GM12878 (cell line): ENCODE measurements around the gene SHISA6. TPM values are rescaled to one million over a fixed set of nuclear protein-coding genes. Genes with fewer than 3 reads are reported as not detected.

Experiments
- ATAC-seq: fragments of 200-7000 bp; cut with Tn5 transposase; 3 replicates; pipeline ENCODE4 v1.9.1; 2020; ENCODE audit warnings: mild to moderate bottlenecking, moderate library complexity
- BruUV-seq: library from RNA; stranded (reverse); fragments of 400-500 nt; replicated peaks from 2 replicates; lab custom pipeline; 2021; lab: Mats Ljungman, UMichigan
- CTCF ChIA-PET: fragments of 300-600 bp; sonication (Branson Sonifier 250); formaldehyde crosslinking; extraction: SDS; loops from one replicate; lab custom pipeline; 2021; ENCODE audit warnings: inconsistent platforms; lab: Yijun Ruan, JAX
- POLR2A ChIA-PET: fragments of 350-600 bp; formaldehyde crosslinking; extraction: SDS; loops from one replicate; lab custom pipeline; 2021; ENCODE audit warnings: inconsistent platforms; lab: Charles Lee
- RAD21 ChIA-PET: fragments of 300-600 bp; sonication (Branson Sonifier 250); formaldehyde crosslinking; loops from one replicate; lab custom pipeline; 2023; ENCODE audit warnings: antibody characterized with exemption; ENCODE audit not compliant: unreplicated experiment; lab: Charles Lee
- SMC1A ChIA-PET: fragments of 300-600 bp; sonication (Branson Sonifier 250); formaldehyde crosslinking; loops from one replicate; lab custom pipeline; 2023; ENCODE audit not compliant: unreplicated experiment, uncharacterized antibody; lab: Charles Lee
- DNase-seq: peaks from one replicate; pipeline ENCODE4 v3.0.0-alpha.2; 2011; ENCODE audit warnings: low read depth, low spot score
- FAIRE-seq: peaks from 3 replicates; lab custom pipeline; 2011; peaks lifted over from hg19 to GRCh38; lab: Jason Lieb, UNC
- H2AFZ ChIP-seq: 2 replicates; pipeline ENCODE4 v1.6.0; 2011; ENCODE audit warnings: low read depth, low read length, control low read depth; ENCODE audit not compliant: control insufficient read depth
- H3K27ac ChIP-seq: 2 replicates; pipeline ENCODE4 v1.5.1; 2011; ENCODE audit warnings: control low read depth; ENCODE audit not compliant: control insufficient read depth, insufficient read depth
- H3K27me3 ChIP-seq, 2 experiments: replicated peaks in 1 of 2; 2 replicates each; pipeline versions ENCODE4 v1.6.0 to v1.6.1; 2011; ENCODE audit warnings: low read length in 1 of 2; ENCODE audit not compliant: control insufficient read depth in 2 of 2, insufficient read depth in 2 of 2
- H3K36me3 ChIP-seq, 2 experiments: 2 replicates each; pipeline ENCODE4 v1.5.1; 2011; ENCODE audit warnings: low read length in 1 of 2; ENCODE audit not compliant: control insufficient read depth in 2 of 2, insufficient read depth in 2 of 2
- H3K4me1 ChIP-seq: 2 replicates; pipeline ENCODE4 v1.6.1; 2011; ENCODE audit warnings: mild to moderate bottlenecking, low read length, moderate library complexity, mixed read lengths; ENCODE audit not compliant: control insufficient read depth, insufficient read depth
- H3K4me2 ChIP-seq: 2 replicates; pipeline ENCODE4 v1.6.0; 2011; ENCODE audit warnings: control low read depth; ENCODE audit not compliant: control insufficient read depth, insufficient read depth
- H3K4me3 ChIP-seq: fragments of 200-600 bp; sonication (generic); 2 replicates; pipeline ENCODE4 v1.5.1; 2016
- H3K79me2 ChIP-seq: 2 replicates; pipeline ENCODE4 v1.6.0; 2011; ENCODE audit warnings: low read length; ENCODE audit not compliant: control insufficient read depth, insufficient read depth
- H3K9ac ChIP-seq: 2 replicates; pipeline ENCODE4 v1.8.0; 2011; ENCODE audit warnings: low read length, control low read depth, mixed read lengths; ENCODE audit not compliant: control insufficient read depth, insufficient read depth
- H3K9me3 ChIP-seq: replicated peaks from 3 replicates; pipeline ENCODE4 v1.5.1; 2011; ENCODE audit warnings: mild to moderate bottlenecking, low read length; ENCODE audit not compliant: control insufficient read depth, insufficient read depth
- H4K20me1 ChIP-seq: 2 replicates; pipeline ENCODE4 v1.6.0; 2011; ENCODE audit not compliant: control insufficient read depth, insufficient read depth
- IKZF2 ChIP-seq, 2 experiments: fragments of 450-650 bp; IDR thresholded peaks; 2 replicates each; pipeline ENCODE4 v1.6.1; 2017; ENCODE audit warnings: mild to moderate bottlenecking in 2 of 2, moderate library complexity in 2 of 2
- MEF2A ChIP-seq: IDR thresholded peaks from 2 replicates; pipeline ENCODE4 v1.6.1; 2011; ENCODE audit warnings: low read depth, mild to moderate bottlenecking, low read length, moderate library complexity; ENCODE audit not compliant: insufficient read depth
- PBX3 ChIP-seq: IDR thresholded peaks from 2 replicates; pipeline ENCODE4 v1.6.1; 2011; ENCODE audit warnings: mild to moderate bottlenecking, low read depth, low read length, moderate library complexity; ENCODE audit not compliant: insufficient replicate concordance
- POLR2AphosphoS5 ChIP-seq: IDR thresholded peaks from 2 replicates; pipeline ENCODE4 v1.6.1; 2011; ENCODE audit warnings: mild to moderate bottlenecking, low read length, inconsistent platforms
- RAD21 ChIP-seq: IDR thresholded peaks from 2 replicates; pipeline ENCODE4 v1.6.1; 2011; ENCODE audit warnings: mild to moderate bottlenecking, low read depth, low read length, moderate library complexity; ENCODE audit not compliant: insufficient read depth
- RUNX3 ChIP-seq: IDR thresholded peaks from 2 replicates; pipeline ENCODE4 v1.6.1; 2012; ENCODE audit warnings: low read length, inconsistent platforms
- SIN3A ChIP-seq: IDR thresholded peaks from 2 replicates; pipeline ENCODE4 v1.6.1; 2012; ENCODE audit warnings: low read depth, low read length, improper control_type of control experiment
- SMC3 ChIP-seq: IDR thresholded peaks from 2 replicates; pipeline ENCODE4 v1.6.1; 2011; ENCODE audit warnings: low read length, improper control_type of control experiment, borderline replicate concordance
- SRF ChIP-seq, 2 experiments: IDR thresholded peaks; 2 replicates each; pipeline ENCODE4 v1.6.1; 2011; ENCODE audit warnings: low read depth in 2 of 2, low read length in 2 of 2, mild to moderate bottlenecking in 1 of 2, moderate library complexity in 1 of 2
- USF2 ChIP-seq: IDR thresholded peaks from 2 replicates; pipeline ENCODE4 v1.6.1; 2011; ENCODE audit warnings: low read depth, low read length, improper control_type of control experiment, borderline replicate concordance
- ZNF592 ChIP-seq: fragments of 450-650 bp; IDR thresholded peaks from 2 replicates; pipeline ENCODE4 v1.6.1; 2017; ENCODE audit warnings: mild to moderate bottlenecking, moderate library complexity
- WGBS: methylation state at CpG from one replicate; pipeline ENCODE4 v1.1.6; 2016; ENCODE audit warnings: low lambda C conversion rate; ENCODE audit not compliant: insufficient replicate concordance, insufficient coverage; ENCODE audit errors: missing lambda C conversion rate; 5-methylcytosine and 5-hydroxymethylcytosine counted together
- in situ Hi-C: fragments of 300-500 bp; cut with MboI; formaldehyde crosslinking; loops from 9 replicates; pipeline ENCODE4 v1.14.3; 2018; ENCODE audit warnings: mixed read lengths
- intact Hi-C: fragments of 100-400 bp; cut with micrococcal nuclease; formaldehyde crosslinking; loops from one replicate; pipeline ENCODE4 v1.14.2; 2022; ENCODE audit not compliant: unreplicated experiment
- polyA plus RNA-seq, 11 experiments: library from polyadenylated mRNA; depleted of rRNA in 4 of 11; unstranded in 6 of 11; stranded (reverse) in 5 of 11; fragments of >200 nt; fragmentation: Nextera tagmentation in 4 of 11; fragmentation: Illumina TruSeq in 1 of 11; extraction: Ambion mirVana in 4 of 11; extraction: Trizol in 1 of 11; gene quantifications; 1 replicate in 1 of 11; 2 replicates in 10 of 11; pipeline versions ENCODE4 v1.2.1 to v1.2.3, GENCODE V29; 2011 to 2016; ENCODE audit warnings: inconsistent platforms in 2 of 11, missing spikeins in 2 of 11, low read depth in 1 of 11
- total RNA-seq, 4 experiments: library from RNA; depleted of rRNA in 3 of 4; stranded (reverse); fragments of >200 nt in 3 of 4; fragmentation: Illumina TruSeq in 1 of 4; extraction: Trizol in 1 of 4; gene quantifications; 2 replicates each; pipeline versions ENCODE4 v1.2.1 to v1.2.3, GENCODE V29; 2013 to 2021

The SHISA6 gene
- total and polyA plus RNA-seq, 10 of the 15 experiments (the other 5 are each of a cell fraction or from before 2014, with no cell fraction given), result not detected

GRCh38 chr17:11298401-11298800 lies 57.4 kb downstream of the SHISA6 start:
- TF ChIP-seq SMC3 (no peak), POLR2AphosphoS5 (no peak), SIN3A (no peak), IKZF2 (IDR thresholded peaks at IDR 0.05) (no peak), ZNF592 (no peak), SRF (IDR thresholded peaks at IDR 0.05; ENCODE audit: low read depth in 2 of 2, low read length in 2 of 2) (no peak), PBX3 (no peak), USF2 (no peak), RUNX3 (no peak), MEF2A (no peak), RAD21 (no peak)
- ChIA-PET RAD21 (no interaction called here), SMC1A (interaction anchor here (0.8 kb wide), 1 partner anchor 232 kb away, joined by 3 read pairs; no protein-coding TSS in a partner anchor), CTCF (interaction anchor here (1.2 to 3.5 kb wide), 4 partner anchors 9 to 422 kb away, joined by 3 to 18 read pairs (median 4); no protein-coding TSS in a partner anchor), POLR2A (no interaction called here)
- intact Hi-C loops, result no loop called here
- WGBS, result 0% methylated on average over 1 of the region's 1 CpG
- Histone ChIP-seq H4K20me1 (no peaks in the 10 kb centered on the region), H3K9ac (no peak overlapping the region), H3K36me3 (no peaks in the 10 kb centered on the region), H3K4me1 (no peaks in the 10 kb centered on the region), H2AFZ (no peak overlapping the region), H3K4me2 (no peak overlapping the region), H3K4me3 (no peak overlapping the region), H3K27ac (no peak overlapping the region), H3K79me2 (no peaks in the 10 kb centered on the region), H3K9me3 (no peaks in the 10 kb centered on the region; the same call in 2 of the 3 replicates), H3K27me3 (no peaks in the 10 kb centered on the region)
- in situ Hi-C loops, result loop anchor here (25.0 kb wide), 4 partner anchors 286 to 1464 kb away; no protein-coding TSS in a partner anchor
- no TSS peak for BruUV-seq
- ATAC-seq (no peak), FAIRE-seq (no peak), DNase-seq (no peak)
